ENCODE results near the gene CDH23.
A peak's percentile ranks its signal among the peaks of the same experiment; 100 is the strongest.

Gene CDH23

DNA sequence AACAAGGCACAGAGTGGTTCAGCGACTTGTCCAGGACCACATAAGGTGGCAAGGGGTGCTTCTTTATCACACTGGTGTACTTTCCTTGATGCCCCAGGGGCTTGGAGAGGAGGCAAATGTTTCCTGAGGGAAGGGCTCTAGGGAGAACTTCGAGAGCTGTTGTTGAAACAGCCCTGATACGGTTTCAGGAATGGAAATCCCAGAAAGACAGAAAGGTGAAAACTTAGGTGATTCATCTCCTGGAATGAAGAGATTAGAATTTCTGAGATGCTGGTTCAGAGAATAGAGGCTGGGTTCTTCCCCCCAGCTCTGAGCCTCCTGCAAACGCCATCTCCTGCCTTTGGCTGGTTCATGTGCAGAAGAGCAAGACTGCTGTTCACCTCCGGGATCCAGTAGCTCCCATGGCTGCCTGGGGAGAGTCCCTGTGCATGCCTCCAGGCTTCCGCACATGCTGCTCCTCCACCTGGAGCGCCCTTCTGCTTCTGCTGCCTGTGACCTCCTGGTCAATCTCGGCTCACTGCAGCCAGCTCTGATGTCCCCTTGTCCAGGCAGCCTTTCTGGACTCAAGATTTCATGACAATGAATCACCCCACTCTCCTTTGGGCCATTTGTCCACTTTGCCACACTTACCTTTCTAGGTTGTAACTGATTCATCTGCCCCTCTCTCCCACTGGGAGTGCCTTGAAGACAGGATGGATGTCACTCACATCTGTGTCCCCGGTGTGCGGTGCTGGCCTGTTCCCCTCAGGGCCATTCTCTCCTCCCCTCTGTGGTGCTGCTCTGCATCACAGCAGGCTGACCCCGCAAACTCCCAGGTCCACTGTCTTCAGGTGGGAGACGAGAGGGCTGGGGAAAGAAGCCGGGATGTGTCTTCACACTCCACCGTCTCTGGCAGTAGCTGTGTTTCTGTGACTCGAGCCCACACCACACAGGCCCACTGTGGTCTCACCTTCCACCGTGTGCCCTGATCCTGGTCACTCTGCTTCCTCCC is 3.6 kb upstream of the CDH23 start:
- DNase-seq (ENCODE audit: low read depth in 2 of 2): no peak

DNA sequence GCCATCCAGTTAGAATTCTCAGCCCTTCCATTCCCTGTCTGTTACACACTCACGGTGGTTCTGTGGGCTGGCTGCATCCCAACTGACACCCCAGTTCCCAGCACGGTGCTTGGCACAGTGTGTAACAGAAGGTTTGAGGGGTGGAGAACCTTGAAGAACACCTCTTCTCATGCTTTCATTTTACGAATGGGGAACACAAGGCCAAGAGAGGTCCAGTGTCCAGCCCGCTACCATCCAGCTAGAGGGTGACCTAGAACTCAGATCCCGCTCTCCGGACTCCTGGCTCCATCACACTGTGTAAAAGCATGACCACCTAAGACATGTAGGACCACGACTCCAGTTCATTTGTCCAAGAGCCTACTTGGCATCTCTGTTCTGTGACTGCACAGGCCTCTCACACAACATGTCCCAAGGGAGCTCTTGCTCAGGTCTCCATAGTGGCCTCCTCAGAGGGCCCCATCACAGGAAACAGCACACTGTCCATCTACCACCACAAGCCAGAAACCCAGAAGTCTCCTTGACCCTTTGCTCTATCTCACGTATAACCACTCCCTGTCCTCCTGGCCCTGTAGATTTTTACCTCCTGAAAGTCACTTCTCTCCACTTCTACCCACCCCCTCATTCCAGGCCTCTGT is 2.8 kb upstream of the CDH23 start:
- DNase-seq (ENCODE audit: low read depth in 2 of 2): no peak

GRCh38 chr10:71394926-71395562 is 1.7 kb upstream of the CDH23 start:
- DNase-seq (ENCODE audit: low read depth in 2 of 2): no peak

- no peak for DNase-seq (ENCODE audit: low read depth in 2 of 2)
Observed at GRCh38 chr10:71395621-71396020, 1.1 kb upstream of the CDH23 start.

GRCh38 chr10:71396084-71396710 is 523 bp upstream of the CDH23 start:
- DNase-seq (ENCODE audit: low read depth in 2 of 2): peak in 1 of 2 donors; percentile 25

GRCh38 chr10:71397296-71398212 is 834 bp downstream of the CDH23 start:
- no peak for DNase-seq (ENCODE audit: low read depth in 2 of 2)

- no peak for DNase-seq (ENCODE audit: low read depth in 2 of 2)
Observed at GRCh38 chr10:71398976-71399375, 2.3 kb downstream of the CDH23 start.

DNA sequence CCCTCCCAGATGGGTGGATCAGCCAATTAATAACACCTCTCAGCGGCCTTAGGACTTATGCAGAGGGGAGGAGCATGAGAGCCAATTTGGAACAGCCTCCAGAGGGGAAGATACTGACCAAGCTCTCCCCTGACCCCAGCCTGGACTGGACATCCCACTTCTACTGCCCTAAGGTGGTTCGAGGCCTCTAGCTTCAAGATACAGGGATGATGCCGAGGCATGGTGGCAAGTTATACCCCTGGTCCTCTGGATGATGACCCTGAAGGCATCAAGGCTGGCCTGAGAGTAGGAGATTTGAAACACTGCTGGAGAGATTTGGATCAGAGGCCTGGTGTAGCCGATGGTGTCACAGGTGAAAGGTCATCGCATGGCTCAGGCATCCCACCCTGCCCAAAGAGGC is 3.2 kb downstream of the CDH23 start:
- DNase-seq (ENCODE audit: low read depth in 2 of 2): no peak

GRCh38 chr10:71401056-71401455 is 4.3 kb downstream of the CDH23 start:
- DNase-seq (ENCODE audit: low read depth in 2 of 2): no peak

- no peak for DNase-seq (ENCODE audit: low read depth in 2 of 2)
Observed at GRCh38 chr10:71402005-71402404, 5.3 kb downstream of the CDH23 start.

- DNase-seq (ENCODE audit: low read depth in 2 of 2): no peak
Observed at GRCh38 chr10:71404503-71405295, 8.0 kb downstream of the CDH23 start.

DNA sequence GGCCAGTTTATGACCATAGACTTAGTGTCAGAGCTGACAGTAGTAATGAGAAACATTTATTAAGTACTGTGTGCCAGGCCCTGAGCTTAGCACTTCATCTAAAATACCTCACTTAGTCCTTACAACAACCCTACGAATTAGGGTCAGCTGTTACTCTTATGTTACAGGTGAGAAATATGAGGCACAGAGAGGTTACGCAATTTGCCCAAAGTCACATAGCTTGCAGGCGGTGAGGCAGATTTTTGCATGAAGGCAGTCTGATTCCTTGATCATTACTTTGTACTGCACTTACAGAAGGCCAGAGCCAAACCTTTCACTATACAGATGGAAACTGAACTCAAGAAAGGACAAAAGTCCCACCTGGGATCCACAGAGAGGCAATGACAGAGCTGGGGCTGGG is 10.2 kb downstream of the CDH23 start:
- no peak for DNase-seq (ENCODE audit: low read depth in 2 of 2)

DNA sequence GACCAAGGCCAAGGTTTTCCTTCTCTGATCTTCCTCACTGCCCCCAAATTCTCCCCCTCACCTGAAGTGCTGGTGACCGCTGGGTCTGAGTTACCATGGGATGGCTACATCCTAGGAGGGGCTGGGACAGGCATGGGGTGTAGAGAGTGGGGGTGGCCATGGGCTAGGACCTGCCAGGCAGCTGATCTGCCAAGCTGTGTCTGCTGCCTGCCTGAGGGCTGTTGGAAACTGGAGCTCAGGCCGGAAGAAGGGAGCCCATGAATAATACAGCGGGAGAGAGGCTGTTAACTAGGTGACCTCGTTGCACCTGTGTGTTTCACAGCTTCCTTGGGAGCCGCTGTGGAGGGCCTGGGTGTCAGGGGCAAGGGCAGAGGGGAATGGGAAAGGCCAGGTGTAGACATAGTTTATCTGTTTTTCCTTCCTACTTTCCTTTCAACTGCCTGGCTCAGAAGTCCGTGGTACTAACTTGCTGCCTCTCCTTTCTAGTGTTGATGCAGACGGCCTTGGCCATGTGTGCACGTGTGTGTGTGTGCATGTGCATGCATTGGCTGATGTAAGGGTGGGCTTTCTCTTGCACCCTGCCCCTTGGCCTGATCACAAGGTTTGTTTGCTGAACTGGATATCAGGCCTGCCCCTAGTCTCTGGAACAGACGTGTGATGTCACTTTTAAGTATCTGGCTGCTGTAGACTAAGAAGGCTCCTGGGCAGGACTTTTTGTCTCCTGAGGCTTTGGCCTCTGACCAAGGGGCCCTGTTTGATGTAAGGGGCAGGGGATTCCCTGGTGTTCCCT is 11.9 kb downstream of the CDH23 start:
- DNase-seq (ENCODE audit: low read depth in 2 of 2): no peak

DNA sequence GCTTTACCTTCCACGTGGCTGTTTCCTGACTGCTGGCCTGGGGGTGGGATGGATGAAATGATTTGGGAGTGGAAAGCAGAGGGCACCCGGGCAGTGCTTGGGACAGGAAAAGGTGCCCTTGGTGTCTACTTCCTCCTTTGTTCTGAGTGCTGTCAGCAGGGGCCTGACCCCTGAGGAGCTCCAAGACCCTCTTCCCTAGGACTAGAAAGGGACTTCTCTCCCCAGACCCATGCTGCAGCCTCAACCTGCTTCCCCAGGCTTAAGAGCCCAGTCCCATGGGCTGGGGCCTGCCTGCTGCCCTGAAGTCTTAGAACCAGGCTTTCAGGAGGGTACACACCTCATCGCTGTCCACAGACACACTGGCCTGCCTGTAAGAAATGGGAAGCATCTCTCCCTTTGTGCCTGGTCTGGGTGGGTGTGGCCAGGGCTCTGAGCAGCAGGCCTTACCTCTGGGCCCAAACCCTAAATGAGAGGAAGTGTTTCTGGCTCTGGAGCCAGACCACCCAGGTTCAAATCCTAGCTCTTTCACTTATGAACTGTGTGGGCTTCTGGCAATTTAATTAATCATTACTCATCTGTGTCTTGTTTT is 12.9 kb downstream of the CDH23 start:
- no peak for DNase-seq (ENCODE audit: low read depth in 2 of 2)

DNA sequence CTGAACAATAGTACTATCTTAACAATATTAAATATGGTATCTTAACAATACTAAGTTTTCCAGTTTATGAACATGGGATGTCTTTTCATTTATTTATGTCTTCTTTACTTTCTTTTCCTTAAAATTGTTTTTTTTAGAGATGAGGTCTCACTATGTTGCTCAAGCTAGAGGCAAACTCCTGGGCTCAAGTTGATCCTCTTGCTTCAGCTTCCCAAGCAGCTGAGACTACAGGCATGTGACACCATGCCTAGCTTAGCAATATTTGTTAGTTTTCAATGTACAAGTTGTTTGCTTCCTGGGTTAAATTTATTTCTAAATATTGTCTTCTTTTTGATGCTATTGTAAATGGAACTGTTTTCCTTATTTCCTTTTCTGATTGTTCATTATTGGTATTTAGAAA is 16.9 kb downstream of the CDH23 start:
- no peak for DNase-seq (ENCODE audit: low read depth in 2 of 2)

DNA sequence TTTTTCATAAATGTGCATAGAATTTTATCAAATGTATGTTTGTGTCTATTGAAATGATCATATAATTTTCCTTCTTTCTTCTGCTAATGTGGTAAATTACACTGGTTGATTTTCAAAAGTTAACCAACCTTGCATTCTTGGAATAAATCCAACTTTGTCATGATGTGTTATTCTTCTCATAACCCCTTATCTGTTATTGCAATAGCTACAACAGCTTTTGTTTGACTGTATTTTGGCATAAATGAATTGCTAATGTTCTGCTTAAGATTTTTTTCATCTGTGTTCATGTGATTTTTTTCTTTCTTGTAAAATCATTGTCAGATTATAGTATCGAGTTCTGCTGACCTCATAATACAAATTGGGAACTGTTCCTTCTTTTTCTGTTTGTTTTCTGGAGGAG is 17.6 kb downstream of the CDH23 start:
- no peak for DNase-seq (ENCODE audit: low read depth in 2 of 2)

GRCh38 chr10:71419002-71419540 is 22.4 kb downstream of the CDH23 start:
- no peak for DNase-seq (ENCODE audit: low read depth in 2 of 2)

DNA sequence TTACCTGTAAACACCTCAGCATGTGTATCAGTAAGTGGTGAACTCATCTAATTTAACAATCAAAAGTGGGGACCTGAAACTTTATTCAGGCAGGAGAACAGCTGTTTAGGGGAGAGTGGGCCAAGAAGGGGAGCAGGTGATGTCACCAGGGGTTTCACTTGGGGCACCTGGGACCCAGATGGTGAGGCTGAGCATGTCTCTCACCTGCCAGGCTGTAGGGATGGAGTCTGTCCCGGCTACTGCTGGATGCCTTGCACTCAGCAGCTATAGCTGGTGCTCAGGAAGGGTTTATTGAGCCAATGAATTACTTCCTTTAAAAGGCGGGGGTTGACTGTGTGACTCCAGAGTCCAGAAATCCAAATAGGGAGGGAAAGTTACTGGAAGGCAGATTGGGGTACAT is 23.0 kb downstream of the CDH23 start:
- DNase-seq (ENCODE audit: low read depth in 2 of 2): no peak

DNA sequence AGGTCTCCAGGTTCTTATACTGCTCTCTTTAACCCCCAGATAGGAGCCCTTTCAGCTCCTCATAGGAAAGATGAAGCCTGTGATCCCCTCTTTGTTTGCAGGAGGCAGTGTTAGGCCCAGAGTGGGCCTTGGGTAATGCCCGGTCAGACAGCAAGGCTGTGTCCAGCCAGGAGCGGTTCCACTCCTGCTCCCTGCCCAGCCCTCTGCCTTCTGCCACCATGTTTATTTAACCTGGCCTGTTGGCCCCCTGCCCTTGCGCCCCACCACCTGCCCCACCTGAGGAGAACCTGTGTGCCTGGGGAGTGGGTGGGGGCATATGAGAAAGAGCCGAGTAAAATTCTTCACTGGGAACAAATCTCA is 24.3 kb downstream of the CDH23 start:
- DNase-seq (ENCODE audit: low read depth in 2 of 2): no peak

Data from stimulated activated CD8-positive, alpha-beta memory T cell treated with anti-CD3 and anti-CD28 coated beads, Interleukin-2, amount 100 ng/mL, for 48 hours (primary cell).